Measurements from ENCODE around the gene CASP7. TPM values are rescaled to one million over a fixed set of nuclear protein-coding genes. Genes with fewer than 3 reads are reported as not detected.

CASP7 gene
- total and polyA plus RNA-seq, 12 donors = 5.6 to 22.3 (median 7.8) TPM

GRCh38 chr10:113709221-113709838 lies 29.6 kb downstream of the CASP7 start:
- Histone ChIP-seq H3K4me3 (no peak overlapping the region), H3K9me3 (no peaks in the 10 kb centered on the region), H3K27me3 (no peaks in the 10 kb centered on the region), H3K4me1 (peaks cover 0 to 53% (median 25%) of the 10 kb centered on the region in 9 donors), H3K27ac (no peak overlapping the region), H3K36me3 (peaks cover 0 to 23% (median 0%) of the 10 kb centered on the region in 9 donors)
- intact Hi-C loops (cut with DNase I) = loop anchor here in 7 of 10 donors (5.0 to 10.0 kb wide), 5 partner anchors 85 to 395 kb away; no protein-coding TSS in a partner anchor
- WGBS, 2 donors = 51 to 57% methylated on average over 8 of the region's 8 CpGs
- DNase-seq (no peak), ATAC-seq (peak in 1 of 8 donors; percentile 20)
- TF ChIP-seq CTCF (IDR thresholded peaks at IDR 0.05) = no peak

GRCh38 chr10:113711142-113711541 lies 31.4 kb downstream of the CASP7 start:
- DNase-seq (no peak), ATAC-seq (no peak)
- Histone ChIP-seq H3K27ac (no peak overlapping the region), H3K36me3 (peaks cover 0 to 28% (median 4%) of the 10 kb centered on the region in 9 donors), H3K4me1 (peaks cover 0 to 43% (median 25%) of the 10 kb centered on the region in 9 donors), H3K9me3 (no peaks in the 10 kb centered on the region), H3K4me3 (no peak overlapping the region), H3K27me3 (no peaks in the 10 kb centered on the region)
- 52 to 54% methylated on average over 2 of the region's 2 CpGs for WGBS, 2 donors
- intact Hi-C loops (cut with DNase I) = loop anchor here in 1 of 10 donors (10.0 kb wide), 1 partner anchor 394 kb away; no protein-coding TSS in a partner anchor
- TF ChIP-seq CTCF (IDR thresholded peaks at IDR 0.05) = no peak

GRCh38 chr10:113712024-113712423 lies 32.3 kb downstream of the CASP7 start:
- H3K4me3 ChIP-seq = no peak overlapping the region
- no peak overlapping the region for H3K27ac ChIP-seq
- ATAC-seq = no peak
- 95 to 96% methylated on average over 3 of the region's 3 CpGs for WGBS, 2 donors
- peaks cover 0 to 31% (median 4%) of the 10 kb centered on the region in 9 donors for H3K36me3 ChIP-seq
- no peaks in the 10 kb centered on the region for H3K27me3 ChIP-seq
- no peak for DNase-seq
- intact Hi-C loops (cut with DNase I) = loop anchor here in 1 of 10 donors (10.0 kb wide), 1 partner anchor 393 kb away; no protein-coding TSS in a partner anchor
- TF ChIP-seq CTCF (IDR thresholded peaks at IDR 0.05) = no peak
- H3K4me1 ChIP-seq = peaks cover 0 to 39% (median 25%) of the 10 kb centered on the region in 9 donors
- H3K9me3 ChIP-seq = no peaks in the 10 kb centered on the region

DNA sequence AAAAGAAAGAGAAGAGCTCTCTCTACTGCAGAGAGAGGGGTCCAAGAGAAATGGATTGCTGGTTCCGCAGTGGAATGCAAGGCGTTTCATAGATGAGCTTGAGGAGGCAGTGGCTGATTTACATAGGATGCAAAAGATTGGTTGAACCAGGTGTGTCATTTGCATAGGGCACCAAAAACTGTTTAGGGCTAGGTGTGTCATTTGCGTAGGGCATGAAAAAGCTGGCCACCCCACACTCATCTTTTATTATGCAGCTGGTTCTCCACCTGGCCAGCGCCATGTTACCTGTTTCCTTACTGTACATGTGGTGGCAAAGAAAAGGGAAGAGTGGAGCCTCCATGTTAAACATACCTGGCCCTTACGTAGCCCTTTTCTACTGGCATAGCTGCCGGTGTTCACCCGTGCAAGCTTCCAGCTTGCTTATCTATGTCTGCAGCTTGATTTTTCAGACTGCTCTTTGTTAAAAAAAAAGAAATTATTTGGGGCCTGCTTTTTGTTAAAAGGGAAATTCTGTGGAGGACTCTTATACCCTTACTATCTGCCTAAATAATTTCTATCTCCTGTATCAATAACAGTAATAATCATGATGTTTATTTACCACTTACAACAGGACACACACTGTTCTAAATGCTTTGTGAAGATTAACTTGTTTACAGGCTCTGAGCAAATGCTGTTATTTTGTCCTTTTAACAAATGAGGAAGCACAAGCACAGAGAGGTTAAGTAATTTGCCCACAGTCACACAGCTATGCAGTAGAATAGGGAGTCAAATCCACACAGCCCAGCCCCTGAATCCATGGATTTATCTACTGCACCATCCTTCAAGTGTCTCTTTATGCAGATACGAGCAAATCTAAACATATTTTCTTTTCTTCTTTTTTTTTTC lies 33.3 kb downstream of the CASP7 start:
- 81 to 89% methylated on average over 8 of the region's 8 CpGs for WGBS, 2 donors
- Histone ChIP-seq H3K4me1 (peaks cover 0 to 32% (median 22%) of the 10 kb centered on the region in 9 donors), H3K27ac (no peak overlapping the region), H3K36me3 (peaks cover 0 to 41% (median 4%) of the 10 kb centered on the region in 9 donors), H3K27me3 (no peaks in the 10 kb centered on the region), H3K9me3 (peaks cover 0 to 5% (median 0%) of the 10 kb centered on the region in 11 donors), H3K4me3 (no peak overlapping the region)
- TF ChIP-seq CTCF (IDR thresholded peaks at IDR 0.05) = no peak
- intact Hi-C loops (cut with DNase I) = loop anchor here in 1 of 10 donors (10.0 kb wide), 1 partner anchor 392 kb away; no protein-coding TSS in a partner anchor
- no peak for ATAC-seq
- DNase-seq = no peak

Data from heart right ventricle (tissue), 16 donors.